ENCODE measurements around the gene HS3ST4. TPM values are rescaled to one million over a fixed set of nuclear protein-coding genes. Genes with fewer than 3 reads are reported as not detected.

The HS3ST4 gene
- total RNA-seq, 1 experiment from 2014 or later: not detected

DNA sequence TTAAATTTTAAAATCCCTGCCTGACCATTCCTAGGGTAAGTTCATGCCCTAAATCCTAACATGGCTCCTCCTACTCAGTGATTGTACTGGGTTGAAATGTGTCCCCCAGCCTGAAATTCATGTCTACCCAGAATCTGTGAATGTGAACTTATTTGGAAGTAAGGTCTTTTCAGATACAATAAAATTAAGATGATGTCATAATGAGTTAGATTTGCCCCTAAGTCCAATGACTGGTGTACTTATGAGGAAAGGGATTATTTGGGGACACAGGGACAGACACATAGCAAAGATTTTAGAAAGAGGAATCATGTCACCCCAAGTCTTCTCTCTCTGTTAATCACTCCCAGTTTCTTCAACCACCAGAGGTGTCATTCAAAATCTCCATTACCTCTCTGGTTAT lies 185.3 kb downstream of the HS3ST4 start:
- ChIA-PET CTCF (no interaction called here), POLR2A (no interaction called here)
- no peak overlapping the region for H3K27ac ChIP-seq (ENCODE audit: low read length)
- H3K27me3 ChIP-seq (ENCODE audit: control insufficient read depth, insufficient read depth, low read length): no peaks in the 10 kb centered on the region
- H3K36me3 ChIP-seq (ENCODE audit: control insufficient read depth, insufficient read depth, low read length): no peaks in the 10 kb centered on the region
- DNase-seq (ENCODE audit: low read depth, low spot score): no peak
- H3K4me1 ChIP-seq (ENCODE audit: control insufficient read depth, insufficient read depth, low read length): no peaks in the 10 kb centered on the region
- no peak for ATAC-seq
- BruUV-seq (replicated peaks): no TSS peak
- H3K9me3 ChIP-seq (ENCODE audit: control insufficient read depth, insufficient read depth, low read depth, low read length): no peaks in the 10 kb centered on the region
- no peak overlapping the region for H3K4me3 ChIP-seq (ENCODE audit: low read depth in 2 of 2, low read length in 2 of 2)
- in situ Hi-C loops (cut with HindIII; ENCODE audit: low pct_unique_long_range_greater_than_20kb, low sequenced_read_pairs) (no loop called here), intact Hi-C loops (cut with micrococcal nuclease; ENCODE audit: unreplicated experiment) (no loop called here)
- TF ChIP-seq, protein P1, sequence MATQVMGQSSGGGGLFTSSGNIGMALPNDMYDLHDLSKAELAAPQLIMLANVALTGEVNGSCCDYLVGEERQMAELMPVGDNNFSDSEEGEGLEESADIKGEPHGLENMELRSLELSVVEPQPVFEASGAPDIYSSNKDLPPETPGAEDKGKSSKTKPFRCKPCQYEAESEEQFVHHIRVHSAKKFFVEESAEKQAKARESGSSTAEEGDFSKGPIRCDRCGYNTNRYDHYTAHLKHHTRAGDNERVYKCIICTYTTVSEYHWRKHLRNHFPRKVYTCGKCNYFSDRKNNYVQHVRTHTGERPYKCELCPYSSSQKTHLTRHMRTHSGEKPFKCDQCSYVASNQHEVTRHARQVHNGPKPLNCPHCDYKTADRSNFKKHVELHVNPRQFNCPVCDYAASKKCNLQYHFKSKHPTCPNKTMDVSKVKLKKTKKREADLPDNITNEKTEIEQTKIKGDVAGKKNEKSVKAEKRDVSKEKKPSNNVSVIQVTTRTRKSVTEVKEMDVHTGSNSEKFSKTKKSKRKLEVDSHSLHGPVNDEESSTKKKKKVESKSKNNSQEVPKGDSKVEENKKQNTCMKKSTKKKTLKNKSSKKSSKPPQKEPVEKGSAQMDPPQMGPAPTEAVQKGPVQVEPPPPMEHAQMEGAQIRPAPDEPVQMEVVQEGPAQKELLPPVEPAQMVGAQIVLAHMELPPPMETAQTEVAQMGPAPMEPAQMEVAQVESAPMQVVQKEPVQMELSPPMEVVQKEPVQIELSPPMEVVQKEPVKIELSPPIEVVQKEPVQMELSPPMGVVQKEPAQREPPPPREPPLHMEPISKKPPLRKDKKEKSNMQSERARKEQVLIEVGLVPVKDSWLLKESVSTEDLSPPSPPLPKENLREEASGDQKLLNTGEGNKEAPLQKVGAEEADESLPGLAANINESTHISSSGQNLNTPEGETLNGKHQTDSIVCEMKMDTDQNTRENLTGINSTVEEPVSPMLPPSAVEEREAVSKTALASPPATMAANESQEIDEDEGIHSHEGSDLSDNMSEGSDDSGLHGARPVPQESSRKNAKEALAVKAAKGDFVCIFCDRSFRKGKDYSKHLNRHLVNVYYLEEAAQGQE (IDR thresholded peaks at IDR 0.05; ENCODE audit: insufficient read depth in 1 of 2, low read depth in 2 of 2, low read length in 1 of 2): no peak
- TF ChIP-seq, protein P2, sequence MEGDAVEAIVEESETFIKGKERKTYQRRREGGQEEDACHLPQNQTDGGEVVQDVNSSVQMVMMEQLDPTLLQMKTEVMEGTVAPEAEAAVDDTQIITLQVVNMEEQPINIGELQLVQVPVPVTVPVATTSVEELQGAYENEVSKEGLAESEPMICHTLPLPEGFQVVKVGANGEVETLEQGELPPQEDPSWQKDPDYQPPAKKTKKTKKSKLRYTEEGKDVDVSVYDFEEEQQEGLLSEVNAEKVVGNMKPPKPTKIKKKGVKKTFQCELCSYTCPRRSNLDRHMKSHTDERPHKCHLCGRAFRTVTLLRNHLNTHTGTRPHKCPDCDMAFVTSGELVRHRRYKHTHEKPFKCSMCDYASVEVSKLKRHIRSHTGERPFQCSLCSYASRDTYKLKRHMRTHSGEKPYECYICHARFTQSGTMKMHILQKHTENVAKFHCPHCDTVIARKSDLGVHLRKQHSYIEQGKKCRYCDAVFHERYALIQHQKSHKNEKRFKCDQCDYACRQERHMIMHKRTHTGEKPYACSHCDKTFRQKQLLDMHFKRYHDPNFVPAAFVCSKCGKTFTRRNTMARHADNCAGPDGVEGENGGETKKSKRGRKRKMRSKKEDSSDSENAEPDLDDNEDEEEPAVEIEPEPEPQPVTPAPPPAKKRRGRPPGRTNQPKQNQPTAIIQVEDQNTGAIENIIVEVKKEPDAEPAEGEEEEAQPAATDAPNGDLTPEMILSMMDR (IDR thresholded peaks at IDR 0.05): no peak
- TF ChIP-seq POLR2AphosphoS5 (IDR thresholded peaks at IDR 0.05; ENCODE audit: low read depth, low read length) (no peak), TCF7L2 (IDR thresholded peaks at IDR 0.05; ENCODE audit: low read depth, low read length) (no peak), SIN3A (IDR thresholded peaks at IDR 0.05; ENCODE audit: borderline replicate concordance, insufficient read depth, low read depth, low read length) (no peak)

DNA sequence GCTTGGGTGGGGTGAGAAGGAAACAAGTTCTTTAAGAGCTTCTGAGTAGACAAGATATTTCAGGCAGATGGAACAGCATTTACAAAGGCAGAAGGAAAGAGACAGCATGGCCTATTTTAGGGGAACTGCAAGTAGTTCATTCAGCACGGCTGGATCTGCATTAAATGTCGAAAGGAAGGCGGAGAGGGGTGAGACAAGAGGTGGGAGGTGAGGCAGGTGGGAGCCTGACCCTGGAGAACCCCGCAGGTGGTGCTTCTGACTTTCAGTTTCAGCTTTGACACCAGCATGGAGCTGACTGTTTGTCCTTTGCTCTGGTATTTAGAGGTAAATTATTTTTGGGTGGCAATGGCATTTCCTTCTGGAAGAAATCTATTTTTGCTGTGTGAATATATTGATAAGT lies 194.8 kb downstream of the HS3ST4 start:
- Histone ChIP-seq H3K4me3 (ENCODE audit: low read depth in 2 of 2, low read length in 2 of 2) (no peak overlapping the region), H3K4me1 (ENCODE audit: control insufficient read depth, insufficient read depth, low read length) (no peaks in the 10 kb centered on the region), H3K36me3 (ENCODE audit: control insufficient read depth, insufficient read depth, low read length) (no peaks in the 10 kb centered on the region), H3K27ac (ENCODE audit: low read length) (no peak overlapping the region), H3K9me3 (ENCODE audit: control insufficient read depth, insufficient read depth, low read depth, low read length) (no peaks in the 10 kb centered on the region), H3K27me3 (ENCODE audit: control insufficient read depth, insufficient read depth, low read length) (peaks cover 7% of the 10 kb centered on the region; the same call in 1 of the 2 replicates)
- ATAC-seq (no peak), DNase-seq (ENCODE audit: low read depth, low spot score) (no peak)
- BruUV-seq (replicated peaks): no TSS peak
- intact Hi-C loops (cut with micrococcal nuclease; ENCODE audit: unreplicated experiment) (no loop called here), in situ Hi-C loops (cut with HindIII; ENCODE audit: low pct_unique_long_range_greater_than_20kb, low sequenced_read_pairs) (no loop called here)
- ChIA-PET CTCF (no interaction called here), POLR2A (no interaction called here)
- TF ChIP-seq TCF7L2 (IDR thresholded peaks at IDR 0.05; ENCODE audit: low read depth, low read length) (no peak), POLR2AphosphoS5 (IDR thresholded peaks at IDR 0.05; ENCODE audit: low read depth, low read length) (no peak), SIN3A (IDR thresholded peaks at IDR 0.05; ENCODE audit: borderline replicate concordance, insufficient read depth, low read depth, low read length) (no peak)
- TF ChIP-seq, protein P2 (IDR thresholded peaks at IDR 0.05): no peak
- TF ChIP-seq, protein P1 (IDR thresholded peaks at IDR 0.05; ENCODE audit: insufficient read depth in 1 of 2, low read depth in 2 of 2, low read length in 1 of 2): no peak

Measured in Panc1 (cell line).